UCSD-AML1 (cell line): ENCODE results near the gene GPR158.
"Not testable (repeated sequence)": the region's sequence is repeated elsewhere in the genome, so short reads cannot be mapped to it uniquely, and the experiment has no call there.

Source experiments
- DNase-seq: peaks from one replicate; lab custom pipeline; 2025; ENCODE audit not compliant: unreplicated experiment; lab: John Stamatoyannopoulos, UW

Gene GPR158

GRCh38 chr10:25174461-25175230, at the start of gene GPR158:
GPR158 (plus strand) TSS chr10:25175001; CDS start chr10:25175421, 420 bp downstream.
- DNase-seq: no peak

GRCh38 chr10:25125201-25125611, 49.6 kb upstream of the GPR158 start:
- DNase-seq: no peak

DNA sequence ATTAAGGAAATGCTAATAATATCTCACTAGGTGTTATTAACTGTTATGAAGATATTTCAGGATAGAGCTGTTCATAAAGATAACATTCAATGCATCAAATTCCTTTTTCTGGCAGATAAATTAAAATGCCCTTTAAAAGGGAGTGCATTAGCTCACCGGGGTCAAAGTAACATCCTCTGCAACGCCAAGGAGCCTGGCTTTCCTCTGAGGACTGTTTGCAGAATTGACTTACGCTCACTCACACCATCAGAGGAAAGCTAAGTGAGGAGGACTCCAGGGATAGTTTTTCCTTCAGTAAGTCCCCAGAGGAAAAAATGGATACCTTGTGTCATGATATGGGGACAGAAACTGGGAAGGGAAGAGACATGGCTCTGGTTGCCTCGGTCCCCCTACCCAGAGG, 45.2 kb upstream of the GPR158 start:
- DNase-seq: no peak

- no peak for DNase-seq
Observed at GRCh38 chr10:25130906-25131305, 43.9 kb upstream of the GPR158 start.

DNA sequence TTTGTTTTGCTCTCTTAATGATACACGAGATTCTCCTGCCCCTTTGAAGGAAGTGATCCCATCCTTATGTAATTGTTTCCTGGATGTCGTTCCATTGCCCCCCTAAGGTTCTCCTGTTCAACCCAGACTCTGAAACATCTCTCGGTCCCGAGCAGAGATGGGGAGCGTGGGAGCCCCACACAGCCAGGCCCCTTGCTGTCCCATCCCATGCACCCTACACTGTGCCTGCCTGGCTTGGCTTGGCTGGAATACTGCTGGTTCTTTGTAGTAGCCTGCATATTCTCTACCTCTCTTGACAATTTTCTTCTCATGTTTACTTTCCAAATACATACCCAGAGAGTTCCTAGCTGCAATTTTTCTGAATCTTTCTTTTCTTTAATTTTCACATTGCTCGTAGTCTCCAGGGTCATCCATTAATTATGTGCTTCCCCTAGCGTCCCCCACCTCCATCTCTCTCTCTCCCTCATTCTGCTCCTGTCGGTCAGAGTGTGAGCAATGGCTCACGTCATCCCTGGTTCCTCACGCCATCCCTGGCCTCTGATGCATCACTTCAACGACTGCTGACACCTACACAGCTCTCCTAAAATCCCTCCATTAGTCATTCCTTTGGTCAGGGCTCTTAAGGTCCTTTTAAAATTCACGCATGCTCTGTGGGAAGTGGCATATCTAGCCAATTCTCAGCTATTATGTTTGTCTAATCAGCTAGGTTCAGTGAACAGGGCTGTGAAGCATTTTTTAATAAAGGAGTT, 32.5 kb upstream of the GPR158 start:
- DNase-seq: no peak

- DNase-seq: no peak
Observed at GRCh38 chr10:25157650-25158049, 17.2 kb upstream of the GPR158 start.

DNA sequence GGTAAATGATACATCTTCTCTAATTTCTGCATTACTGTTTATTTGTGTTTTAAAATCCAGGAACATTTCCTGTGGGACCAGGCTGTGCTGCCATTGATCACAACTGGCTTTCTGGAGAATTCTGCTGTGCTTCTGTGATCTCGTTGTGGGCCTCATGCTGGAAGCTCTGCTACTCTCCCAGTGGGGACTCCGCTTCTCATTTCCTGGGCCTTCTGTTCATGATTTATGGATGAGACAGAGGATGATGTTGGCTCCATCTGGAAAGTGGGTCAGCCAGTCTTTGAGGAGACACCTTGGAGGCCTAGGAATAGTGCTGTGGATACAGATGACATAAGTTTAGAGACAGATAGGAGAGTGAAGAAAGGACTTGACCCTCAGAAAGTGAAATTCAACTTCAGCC, 15.2 kb upstream of the GPR158 start:
- no peak for DNase-seq

DNA sequence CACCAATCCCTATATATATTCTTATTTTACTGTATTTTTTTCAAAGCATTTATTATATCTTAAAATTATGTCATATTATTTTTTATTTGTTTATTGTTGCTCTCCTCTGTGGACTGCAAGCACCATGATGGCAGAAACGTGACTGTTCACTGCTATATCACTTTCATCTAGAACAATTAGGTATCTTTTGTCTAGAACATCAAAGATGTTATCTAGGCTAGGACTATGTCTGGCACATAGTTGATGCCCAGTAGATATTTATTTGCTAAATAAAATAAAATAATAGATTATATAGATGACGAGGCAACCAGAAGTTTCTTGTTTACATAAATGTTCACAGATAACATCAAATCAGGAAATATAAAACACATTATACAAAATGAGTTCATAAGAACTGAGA, 12.4 kb upstream of the GPR158 start:
- no peak for DNase-seq

DNA sequence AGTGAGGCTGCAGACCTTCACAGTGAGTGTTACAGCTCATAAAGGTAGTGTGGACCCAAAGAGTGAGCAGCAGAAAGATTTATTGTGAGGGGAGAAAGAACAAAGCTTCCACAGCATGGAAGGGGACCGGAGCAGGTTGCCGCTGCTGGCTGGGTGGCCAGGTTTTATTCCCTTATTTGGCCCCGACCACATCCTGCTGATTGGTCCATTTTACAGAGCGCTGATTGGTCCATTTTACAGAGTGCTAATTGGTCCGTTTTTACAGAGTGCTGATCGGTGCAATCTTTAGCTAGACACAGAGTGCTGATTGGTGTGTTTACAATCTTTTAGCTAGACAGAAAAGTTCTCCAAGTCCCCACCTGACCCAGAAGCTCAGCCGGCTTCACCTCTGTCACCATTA, 11.3 kb upstream of the GPR158 start:
- not testable (repeated sequence) for DNase-seq

DNA sequence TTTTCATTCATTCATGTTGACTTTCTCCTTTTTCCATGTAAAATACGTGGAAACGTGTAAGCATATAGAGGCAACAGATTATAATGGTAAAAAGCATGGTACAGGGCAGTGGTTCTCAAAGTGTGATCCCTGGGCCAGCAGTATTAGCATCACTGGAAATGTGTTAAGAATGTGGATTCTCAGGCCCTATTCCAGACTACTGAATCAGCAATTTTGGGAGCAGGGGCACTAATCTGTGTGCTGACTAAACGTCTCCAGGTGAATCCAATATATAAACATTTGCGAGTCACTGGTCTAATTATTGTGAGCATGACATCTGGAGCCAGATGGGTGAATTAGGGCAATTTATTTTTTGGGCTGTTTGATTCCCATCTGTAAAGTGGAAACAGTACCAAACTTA, 5.1 kb upstream of the GPR158 start:
- DNase-seq: no peak

- DNase-seq: no peak
Observed at GRCh38 chr10:25170627-25171026, 4.2 kb upstream of the GPR158 start.

GRCh38 chr10:25175527-25176420, 973 bp downstream of the GPR158 start:
- no peak for DNase-seq

DNA sequence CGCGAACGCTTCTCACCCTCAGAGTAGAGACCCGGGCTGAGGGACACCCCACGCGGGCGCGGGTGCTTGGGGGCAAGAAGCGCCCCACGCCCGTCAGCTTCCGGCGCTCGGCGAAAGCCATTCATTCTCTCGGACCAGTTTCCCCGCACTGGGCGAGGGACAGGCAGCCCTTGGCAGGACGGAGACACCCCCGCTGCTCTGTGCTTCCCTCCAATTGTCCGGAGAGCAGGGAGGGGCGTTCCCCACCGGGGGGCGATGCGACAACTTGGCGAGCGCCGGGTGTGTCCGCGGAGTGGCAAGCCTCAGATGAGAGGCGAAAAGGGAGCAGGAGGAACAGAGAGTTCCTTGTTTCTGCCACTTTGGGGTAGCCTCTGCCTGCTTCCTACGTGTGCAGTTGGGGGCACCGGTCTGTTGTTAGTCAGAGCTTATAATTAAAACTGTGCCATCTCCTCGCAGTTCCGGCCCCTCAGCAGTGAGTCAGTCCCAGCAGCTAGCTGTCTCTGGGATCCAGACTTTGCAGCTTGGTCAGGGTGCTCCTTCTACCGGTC, 1.7 kb downstream of the GPR158 start:
- DNase-seq: no peak

DNA sequence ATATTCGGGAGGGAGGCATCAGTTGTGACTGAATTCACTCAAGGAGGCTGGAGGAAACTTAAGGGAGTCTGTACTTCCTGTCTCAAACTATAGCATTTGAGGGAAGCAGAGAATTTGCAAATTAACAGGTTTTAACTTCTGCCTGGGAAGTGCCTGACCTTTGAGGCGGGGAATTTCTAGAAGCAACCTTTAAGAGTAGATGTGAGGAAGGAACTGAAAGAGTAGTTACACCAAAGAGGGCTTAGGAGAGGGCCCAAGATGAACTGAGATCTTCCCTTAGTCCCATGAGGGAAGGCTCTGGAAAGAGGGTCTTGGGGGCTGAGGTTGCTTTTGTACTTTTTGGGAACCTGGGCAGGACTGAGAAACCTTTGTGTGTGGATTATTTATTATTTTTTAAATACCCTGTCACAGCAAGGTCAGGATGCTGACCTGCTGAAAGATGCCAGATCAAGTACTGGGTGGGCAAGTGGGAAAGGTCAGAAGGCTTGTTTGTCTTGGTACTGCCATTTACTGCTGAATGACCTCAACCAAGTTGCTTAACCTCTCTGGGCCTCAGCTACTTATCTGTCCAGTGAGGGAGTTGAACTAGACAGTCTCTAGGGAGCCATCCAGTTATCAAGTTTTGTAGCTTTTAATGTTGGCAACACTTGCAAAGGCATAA, 2.4 kb downstream of the GPR158 start:
- no peak for DNase-seq

DNA sequence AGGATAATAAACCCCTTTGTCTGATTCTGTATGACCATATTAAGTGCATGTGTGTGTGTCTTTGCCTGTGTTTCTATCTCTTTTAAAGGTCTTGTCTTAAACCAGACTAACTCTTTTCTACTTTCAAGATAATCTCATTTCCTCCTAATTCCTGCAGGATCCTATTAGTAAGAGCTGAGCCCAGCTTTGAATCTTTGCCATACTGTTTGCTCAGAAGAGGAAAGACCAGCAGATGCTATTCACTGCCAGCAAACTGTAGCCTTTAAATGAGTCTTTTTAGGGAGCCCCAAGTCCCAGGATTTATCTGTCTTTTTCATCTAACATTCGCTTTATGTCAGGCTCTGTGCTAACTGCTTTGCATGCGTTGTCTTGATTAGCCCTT, 2.9 kb downstream of the GPR158 start:
- DNase-seq: no peak

- no peak for DNase-seq
Observed at GRCh38 chr10:25178411-25178810, 3.6 kb downstream of the GPR158 start.

DNA sequence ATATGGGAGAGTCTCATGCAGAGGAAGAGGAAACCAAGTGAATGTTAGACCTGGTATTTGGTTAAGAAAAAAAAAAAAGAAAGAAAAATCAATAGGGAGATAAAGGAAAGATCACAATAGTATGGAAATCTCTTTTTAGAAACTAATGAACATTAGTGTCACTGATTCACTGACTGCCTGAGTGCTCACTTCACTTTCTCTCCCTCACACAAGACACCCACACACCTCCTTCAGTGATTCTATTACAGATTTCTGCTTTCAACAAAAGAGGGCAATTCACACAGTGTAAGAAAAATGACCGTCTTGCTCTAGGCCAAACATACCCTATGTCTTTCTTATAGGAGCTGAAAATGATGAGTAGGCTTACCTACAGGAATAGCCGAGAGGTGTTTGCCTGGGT, 6.0 kb downstream of the GPR158 start:
- no peak for DNase-seq

DNA sequence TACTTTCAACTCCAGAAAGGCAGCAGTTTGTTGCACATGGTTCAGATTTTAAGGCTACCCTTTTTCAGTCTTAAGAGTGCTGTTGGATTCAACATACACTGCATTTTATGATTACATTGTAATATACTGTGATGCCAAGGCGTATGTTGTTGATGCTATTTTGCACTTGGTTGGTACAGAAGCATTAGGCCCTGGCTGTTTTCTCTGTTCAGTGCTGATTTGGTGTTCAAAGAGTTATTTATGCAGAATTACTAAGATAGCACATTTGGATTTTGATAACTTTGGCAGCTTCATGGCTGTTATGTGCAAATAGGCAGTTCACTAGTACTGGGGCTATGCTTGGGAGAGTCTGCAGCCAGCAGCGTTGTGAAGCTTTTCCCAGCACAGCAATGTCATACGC, 7.8 kb downstream of the GPR158 start:
- no peak for DNase-seq

DNA sequence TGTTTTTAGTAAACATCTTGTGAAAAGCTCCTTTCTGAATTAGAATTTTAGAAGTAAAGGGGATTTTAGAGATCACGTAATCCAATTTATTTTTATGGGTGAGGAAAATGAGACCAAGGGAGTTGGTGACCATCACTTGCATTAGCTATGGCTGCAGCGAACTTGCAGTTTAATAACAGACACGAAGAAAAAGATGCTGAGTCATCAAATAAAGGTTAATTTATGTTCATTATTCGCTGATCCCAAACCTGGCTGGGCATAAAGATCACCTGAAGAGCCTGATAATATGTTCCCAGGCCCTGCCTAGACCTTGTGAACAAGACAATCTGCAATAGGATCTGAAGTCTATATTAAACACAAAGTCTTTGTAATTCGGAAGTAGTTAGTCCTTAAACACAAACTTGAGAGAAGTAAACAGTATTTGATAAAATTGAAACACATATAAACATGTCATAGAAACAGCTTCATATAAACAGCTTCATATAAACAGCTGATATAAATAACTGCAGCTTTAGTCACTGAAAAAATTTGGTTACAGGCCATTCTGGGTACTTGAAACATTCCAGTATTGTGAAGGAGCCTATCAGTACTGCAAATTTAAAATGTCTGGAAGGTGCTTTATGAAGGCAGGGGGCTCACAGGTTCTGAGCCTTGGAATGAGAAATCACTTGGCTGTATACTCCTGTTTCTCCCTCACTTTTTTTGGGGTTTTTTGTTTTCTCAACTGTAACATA, 16.5 kb downstream of the GPR158 start:
- DNase-seq: no peak

DNA sequence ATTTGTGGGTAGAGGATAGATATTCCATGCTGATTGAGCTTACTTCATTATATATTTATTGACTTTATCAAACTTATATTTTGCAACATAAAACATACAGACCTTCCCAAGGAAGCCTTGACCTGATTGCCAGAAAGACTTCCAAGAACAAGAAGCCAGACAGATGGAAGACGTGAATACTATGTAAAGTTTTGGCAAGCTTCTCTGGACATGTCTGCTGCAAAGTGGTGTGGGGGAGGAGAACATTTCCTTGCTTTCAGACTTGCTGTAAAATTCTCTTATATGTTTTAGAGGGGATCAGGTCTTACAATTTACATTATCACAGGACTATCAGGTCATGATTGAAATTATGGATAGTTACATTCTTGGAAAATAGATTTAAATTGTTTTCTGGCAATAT, 23.4 kb downstream of the GPR158 start:
- DNase-seq: no peak
